Measurements from ENCODE around the gene GUCA2B. TPM values are rescaled to one million over a fixed set of nuclear protein-coding genes. Genes with fewer than 3 reads are reported as not detected.

Gene GUCA2B
- total RNA-seq, 1 donor from 2014 or later = not detected

DNA sequence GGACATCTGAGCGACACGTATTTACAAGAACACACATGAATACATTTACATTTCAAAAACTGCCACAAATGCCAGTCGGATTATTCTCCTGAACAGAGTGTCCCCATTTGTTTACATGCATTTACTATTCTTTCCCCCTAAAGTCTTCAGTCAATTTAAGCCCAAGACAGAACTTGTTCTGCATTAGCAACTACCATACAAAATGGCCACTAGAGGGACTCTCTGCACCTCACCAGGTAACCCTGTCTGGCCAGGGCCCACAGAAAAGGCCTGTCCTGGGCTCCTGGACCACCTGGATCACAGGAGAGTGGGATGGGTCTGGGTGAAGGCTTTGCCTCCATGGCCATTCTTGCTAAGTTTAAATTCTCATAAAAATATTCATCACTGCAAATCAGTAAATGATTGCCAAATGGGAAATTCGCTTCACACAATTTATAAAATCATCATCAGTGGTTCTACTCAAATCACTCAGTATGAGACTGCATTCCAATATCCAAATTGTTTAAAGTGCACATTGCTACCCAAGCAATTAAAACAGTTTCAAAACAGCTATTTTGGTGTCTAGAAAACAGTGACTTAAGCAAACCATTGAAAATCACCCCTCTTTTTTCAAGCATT lies 23.8 kb downstream of the GUCA2B start:
- peaks cover 15% of the 10 kb centered on the region for H3K4me1 Mint-ChIP-seq
- no peak overlapping the region for H3K4me3 Mint-ChIP-seq
- TF ChIP-seq, protein P1, sequence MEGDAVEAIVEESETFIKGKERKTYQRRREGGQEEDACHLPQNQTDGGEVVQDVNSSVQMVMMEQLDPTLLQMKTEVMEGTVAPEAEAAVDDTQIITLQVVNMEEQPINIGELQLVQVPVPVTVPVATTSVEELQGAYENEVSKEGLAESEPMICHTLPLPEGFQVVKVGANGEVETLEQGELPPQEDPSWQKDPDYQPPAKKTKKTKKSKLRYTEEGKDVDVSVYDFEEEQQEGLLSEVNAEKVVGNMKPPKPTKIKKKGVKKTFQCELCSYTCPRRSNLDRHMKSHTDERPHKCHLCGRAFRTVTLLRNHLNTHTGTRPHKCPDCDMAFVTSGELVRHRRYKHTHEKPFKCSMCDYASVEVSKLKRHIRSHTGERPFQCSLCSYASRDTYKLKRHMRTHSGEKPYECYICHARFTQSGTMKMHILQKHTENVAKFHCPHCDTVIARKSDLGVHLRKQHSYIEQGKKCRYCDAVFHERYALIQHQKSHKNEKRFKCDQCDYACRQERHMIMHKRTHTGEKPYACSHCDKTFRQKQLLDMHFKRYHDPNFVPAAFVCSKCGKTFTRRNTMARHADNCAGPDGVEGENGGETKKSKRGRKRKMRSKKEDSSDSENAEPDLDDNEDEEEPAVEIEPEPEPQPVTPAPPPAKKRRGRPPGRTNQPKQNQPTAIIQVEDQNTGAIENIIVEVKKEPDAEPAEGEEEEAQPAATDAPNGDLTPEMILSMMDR (conservative IDR thresholded peaks at IDR 0.05) = peak; percentile 83
- H3K27me3 Mint-ChIP-seq (ENCODE audit: low read depth) = no peaks in the 10 kb centered on the region
- H3K36me3 Mint-ChIP-seq (ENCODE audit: low read depth) = peaks cover 3% of the 10 kb centered on the region
- no peak overlapping the region for H3K27ac Mint-ChIP-seq (ENCODE audit: unreplicated experiment)
- no peak for DNase-seq (ENCODE audit: low read depth, low spot score)
- no peaks in the 10 kb centered on the region for H3K9me3 Mint-ChIP-seq

DNA sequence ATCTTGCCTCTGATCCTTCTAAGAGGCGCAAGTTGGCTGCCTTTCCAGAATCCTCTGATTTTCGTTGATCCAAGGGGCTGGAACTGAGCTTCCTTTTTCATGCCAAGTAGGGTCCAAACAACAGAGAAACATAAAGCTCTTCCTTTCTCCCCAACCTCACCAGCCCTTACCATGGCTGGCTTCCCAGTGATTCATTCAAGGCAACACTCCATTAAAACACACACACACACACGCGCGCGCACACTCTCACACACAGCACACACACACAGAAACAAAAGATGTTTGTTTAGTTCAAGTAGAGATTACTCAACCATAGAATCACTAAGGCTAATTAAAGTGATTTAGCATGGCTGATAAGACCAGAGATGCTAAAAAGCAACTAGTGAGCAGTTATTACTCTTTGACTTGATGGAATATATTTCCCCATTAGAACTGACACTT lies 24.4 kb downstream of the GUCA2B start:
- Mint-ChIP-seq H3K4me1 (peaks cover 10% of the 10 kb centered on the region), H3K4me3 (no peak overlapping the region), H3K27ac (ENCODE audit: unreplicated experiment) (no peak overlapping the region), H3K9me3 (no peaks in the 10 kb centered on the region), H3K36me3 (ENCODE audit: low read depth) (peaks cover 3% of the 10 kb centered on the region), H3K27me3 (ENCODE audit: low read depth) (no peaks in the 10 kb centered on the region)
- TF ChIP-seq, protein P1 (conservative IDR thresholded peaks at IDR 0.05) = no peak
- no peak for DNase-seq (ENCODE audit: low read depth, low spot score)

DNA sequence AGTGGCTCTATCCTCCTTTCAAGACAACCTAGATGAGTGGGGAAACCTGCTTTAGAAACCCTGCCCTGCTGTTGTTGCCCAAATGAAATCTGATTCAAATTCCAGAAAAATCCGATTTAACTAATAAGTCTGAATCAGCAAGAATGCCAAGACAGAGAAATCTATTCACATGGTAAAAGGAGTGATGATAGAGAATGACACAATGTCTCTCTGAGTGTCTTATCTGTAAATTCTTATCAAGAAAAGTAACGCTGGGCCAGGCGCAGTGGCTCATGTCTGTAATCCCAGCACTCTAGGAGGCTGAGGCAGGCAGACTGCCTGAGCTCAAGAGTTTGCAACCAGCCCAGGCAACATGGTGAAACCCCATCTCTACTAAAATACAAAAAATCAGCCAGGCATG lies 25.0 kb downstream of the GUCA2B start:
- DNase-seq (ENCODE audit: low read depth, low spot score) = no peak
- Mint-ChIP-seq H3K36me3 (ENCODE audit: low read depth) (peaks cover 3% of the 10 kb centered on the region), H3K9me3 (no peaks in the 10 kb centered on the region), H3K4me3 (no peak overlapping the region), H3K4me1 (peaks cover 9% of the 10 kb centered on the region), H3K27me3 (ENCODE audit: low read depth) (no peaks in the 10 kb centered on the region), H3K27ac (ENCODE audit: unreplicated experiment) (no peak overlapping the region)
- TF ChIP-seq, protein P1 (conservative IDR thresholded peaks at IDR 0.05) = no peak

DNA sequence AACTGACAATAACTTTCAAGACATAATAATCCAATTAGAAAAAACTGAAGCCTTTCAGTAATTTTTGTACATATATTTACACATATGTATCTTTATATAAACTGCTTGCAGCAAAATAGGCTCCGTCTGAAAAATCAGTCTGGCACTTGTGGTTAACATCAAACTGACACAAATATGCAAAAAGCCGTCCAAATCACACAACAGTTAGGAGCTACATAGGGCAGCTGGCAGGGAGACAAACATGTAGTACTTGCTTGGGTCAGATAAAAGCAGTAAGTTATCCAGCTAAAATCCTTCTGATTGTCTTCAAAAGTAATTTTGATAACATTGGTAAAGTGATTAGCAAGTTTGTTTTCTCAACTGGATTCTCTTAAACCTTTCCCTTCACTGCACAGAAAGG lies 26.1 kb downstream of the GUCA2B start:
- Mint-ChIP-seq H3K4me1 (peaks cover 3% of the 10 kb centered on the region), H3K4me3 (no peak overlapping the region), H3K27me3 (ENCODE audit: low read depth) (no peaks in the 10 kb centered on the region), H3K36me3 (ENCODE audit: low read depth) (peaks cover 3% of the 10 kb centered on the region), H3K9me3 (no peaks in the 10 kb centered on the region), H3K27ac (ENCODE audit: unreplicated experiment) (no peak overlapping the region)
- DNase-seq (ENCODE audit: low read depth, low spot score) = no peak
- TF ChIP-seq, protein P1 (conservative IDR thresholded peaks at IDR 0.05) = no peak

DNA sequence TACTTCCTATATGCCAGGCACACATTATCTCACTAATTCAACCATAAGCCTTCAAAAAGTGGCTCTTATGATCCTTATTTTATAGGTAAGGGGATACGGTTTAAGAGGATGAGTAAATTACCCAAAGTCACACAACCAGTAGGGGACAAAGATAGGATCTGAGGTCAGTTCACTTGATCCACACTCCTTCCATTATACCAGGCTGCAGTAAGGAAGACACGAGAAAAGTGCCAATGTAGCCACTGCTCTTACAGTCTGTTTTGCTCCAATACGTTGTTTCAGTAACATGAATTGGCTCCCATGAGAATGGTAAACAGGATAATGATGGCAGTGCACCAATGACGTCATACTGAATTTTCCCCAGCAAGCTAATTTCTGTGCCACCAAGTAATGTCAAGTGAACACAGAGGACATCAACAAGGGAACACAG lies 26.7 kb downstream of the GUCA2B start:
- Mint-ChIP-seq H3K4me1 (peaks cover 3% of the 10 kb centered on the region), H3K36me3 (ENCODE audit: low read depth) (peaks cover 7% of the 10 kb centered on the region), H3K27ac (ENCODE audit: unreplicated experiment) (no peak overlapping the region), H3K27me3 (ENCODE audit: low read depth) (no peaks in the 10 kb centered on the region), H3K9me3 (no peaks in the 10 kb centered on the region), H3K4me3 (no peak overlapping the region)
- TF ChIP-seq, protein P1 (conservative IDR thresholded peaks at IDR 0.05) = no peak
- DNase-seq (ENCODE audit: low read depth, low spot score) = no peak
